ENCODE results near the gene GIT1.

GIT1 gene

DNA sequence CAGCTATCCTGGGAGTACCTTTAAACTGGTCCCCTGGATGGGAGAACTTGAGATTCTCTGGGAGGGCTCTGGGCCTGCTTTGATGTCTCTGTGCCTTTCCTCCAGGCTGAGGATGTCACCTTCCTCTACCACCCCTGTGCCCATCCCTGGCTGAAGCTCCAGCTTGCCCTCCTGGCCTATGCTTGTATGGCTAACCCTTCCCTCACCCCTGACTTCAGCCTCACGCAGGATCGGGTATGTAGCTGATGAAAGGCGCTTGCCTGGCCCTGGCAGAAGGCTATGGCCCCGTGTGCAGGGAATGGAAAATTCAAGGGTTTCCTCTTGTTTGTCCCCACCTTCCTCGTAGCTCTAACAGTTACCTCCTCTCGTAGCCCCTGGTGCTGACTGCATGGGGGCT lies 18.0 kb downstream of the GIT1 start:
- H3K4me3 Mint-ChIP-seq, result no peak overlapping the region
- H3K27ac Mint-ChIP-seq, result no peak overlapping the region
- H3K4me1 Mint-ChIP-seq, result peaks cover 39% of the 10 kb centered on the region
- no peak for ATAC-seq
- DNase-seq, result peak in 1 of 2 donors; percentile 9
- no peaks in the 10 kb centered on the region for H3K9me3 Mint-ChIP-seq
- H3K27me3 Mint-ChIP-seq, result no peaks in the 10 kb centered on the region

DNA sequence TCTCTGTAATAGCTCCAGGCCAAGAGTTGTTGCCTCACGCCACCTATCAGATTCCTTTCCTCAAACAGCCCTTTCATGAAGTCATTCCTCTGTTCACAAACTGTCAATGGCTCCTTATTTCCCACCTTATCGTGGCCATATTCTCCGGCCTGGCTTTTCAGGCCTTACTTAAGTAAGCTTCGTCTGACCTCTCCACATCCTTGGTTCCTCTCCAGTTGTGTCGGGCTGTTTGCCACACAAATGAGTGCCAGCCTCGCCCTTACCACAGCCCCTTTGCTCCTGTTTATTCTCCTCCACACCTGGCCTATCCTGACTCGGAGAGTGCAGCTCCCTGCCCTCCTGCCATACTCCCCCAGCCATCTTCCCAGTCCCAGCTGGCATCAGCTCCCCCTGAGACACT lies 18.9 kb downstream of the GIT1 start:
- H3K27ac Mint-ChIP-seq, result no peak overlapping the region
- ATAC-seq (no peak), DNase-seq (no peak)
- H3K4me1 Mint-ChIP-seq, result peaks cover 45% of the 10 kb centered on the region
- H3K27me3 Mint-ChIP-seq, result no peaks in the 10 kb centered on the region
- H3K9me3 Mint-ChIP-seq, result no peaks in the 10 kb centered on the region
- peak overlapping the region in 1 of 2 donors; percentile 11 for H3K4me3 Mint-ChIP-seq

DNA sequence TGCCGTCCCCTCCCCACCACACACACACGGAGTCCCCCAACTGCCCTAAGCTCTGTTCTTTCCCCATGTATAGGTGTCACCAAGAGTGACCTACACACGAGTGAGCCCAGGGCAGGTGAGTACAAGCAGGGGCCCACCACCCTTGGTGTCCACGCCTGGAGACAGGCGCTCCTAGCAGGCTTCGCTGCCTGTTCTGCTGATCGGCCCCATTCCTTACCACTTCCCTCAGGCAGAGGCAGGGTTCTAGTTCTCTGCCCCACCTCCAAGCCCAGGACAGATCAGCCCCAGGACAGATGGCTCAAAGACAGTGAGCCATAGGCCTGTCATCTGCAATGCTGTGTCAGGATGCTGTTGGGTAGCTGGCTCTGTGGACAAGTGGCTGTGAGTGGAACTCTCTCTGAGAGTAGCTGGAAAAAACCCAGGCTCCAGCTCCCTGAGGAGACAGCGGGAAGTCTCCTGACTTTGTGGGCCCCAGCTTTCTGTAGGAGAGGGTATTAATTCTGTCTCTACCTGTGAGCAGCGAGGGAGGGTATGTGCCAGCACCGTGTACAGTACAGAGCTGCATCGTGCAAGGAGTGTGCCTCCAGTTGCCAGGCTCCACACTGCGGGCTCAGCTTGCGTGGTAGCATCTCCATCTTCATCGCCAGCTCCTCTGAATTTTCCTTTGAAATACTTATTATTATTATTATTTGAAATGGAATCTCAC lies 20.1 kb downstream of the GIT1 start:
- H3K4me1 Mint-ChIP-seq, result peaks cover 40% of the 10 kb centered on the region
- H3K9me3 Mint-ChIP-seq, result no peaks in the 10 kb centered on the region
- no peak for ATAC-seq
- peak overlapping the region in 1 of 2 donors; percentile 60 for H3K27ac Mint-ChIP-seq
- peak in 1 of 2 donors; percentile 40 for DNase-seq
- no peaks in the 10 kb centered on the region for H3K27me3 Mint-ChIP-seq
- peak overlapping the region; percentile 75 to 93 for H3K4me3 Mint-ChIP-seq

DNA sequence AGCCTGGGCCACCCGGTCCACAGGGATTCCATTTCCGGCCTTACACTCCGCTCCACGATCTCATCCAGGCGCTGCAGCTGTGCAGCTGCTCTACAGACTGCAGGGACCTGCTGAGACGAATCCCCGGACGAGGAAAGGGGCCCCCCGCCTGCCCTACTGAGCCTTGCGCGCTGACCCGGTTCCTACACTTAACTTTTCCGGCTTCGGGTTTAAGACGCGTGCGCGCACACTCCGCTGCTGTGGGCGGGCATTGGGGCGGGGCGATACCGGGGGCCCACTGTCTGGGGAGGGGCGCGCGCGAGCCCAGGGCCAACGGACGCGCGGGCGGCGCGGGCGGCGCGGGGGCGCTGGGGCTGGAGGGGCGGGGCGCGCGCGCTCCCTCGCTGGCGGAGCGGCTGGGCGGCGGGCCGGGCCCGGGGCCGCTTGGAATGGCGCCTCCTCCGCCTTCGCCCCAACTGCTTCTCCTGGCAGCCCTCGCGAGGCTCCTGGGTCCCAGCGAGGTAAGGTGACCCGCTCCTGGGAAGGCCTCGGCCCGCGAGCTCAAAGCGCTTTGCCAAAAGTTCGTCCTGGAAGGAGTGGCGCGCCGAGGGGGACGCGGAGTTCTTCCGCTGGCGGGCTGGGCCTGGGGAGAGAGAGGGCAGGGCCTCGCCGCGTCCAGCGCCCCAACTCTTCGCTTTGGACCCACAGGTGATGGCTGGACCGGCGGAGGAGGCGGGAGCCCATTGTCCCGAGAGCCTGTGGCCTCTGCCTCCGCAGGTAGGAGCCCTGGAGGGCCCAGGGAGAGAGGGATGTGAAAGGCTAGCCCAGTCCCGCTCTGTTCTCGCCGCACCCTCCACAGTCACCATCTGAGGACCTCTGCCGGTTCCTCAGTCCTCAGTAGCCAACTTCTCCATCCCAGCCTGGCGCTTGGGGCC lies 20.9 kb downstream of the GIT1 start, which contains the start of gene TP53I13:
Gene TP53I13, plus strand, starts transcription at position 371 of the 914 bp plus-strand sequence. Its CDS starts 58 bp downstream, at position 429.
- DNase-seq (peak; percentile 87), ATAC-seq (peak; percentile 68)
- Mint-ChIP-seq H3K4me1 (peaks cover 39% of the 10 kb centered on the region), H3K4me3 (peak within 1 kb of the TSS; percentile 93 to 95), H3K27ac (peak within 1 kb of the TSS; percentile 84 to 92), H3K9me3 (no peaks in the 10 kb centered on the region), H3K27me3 (no peaks in the 10 kb centered on the region)

DNA sequence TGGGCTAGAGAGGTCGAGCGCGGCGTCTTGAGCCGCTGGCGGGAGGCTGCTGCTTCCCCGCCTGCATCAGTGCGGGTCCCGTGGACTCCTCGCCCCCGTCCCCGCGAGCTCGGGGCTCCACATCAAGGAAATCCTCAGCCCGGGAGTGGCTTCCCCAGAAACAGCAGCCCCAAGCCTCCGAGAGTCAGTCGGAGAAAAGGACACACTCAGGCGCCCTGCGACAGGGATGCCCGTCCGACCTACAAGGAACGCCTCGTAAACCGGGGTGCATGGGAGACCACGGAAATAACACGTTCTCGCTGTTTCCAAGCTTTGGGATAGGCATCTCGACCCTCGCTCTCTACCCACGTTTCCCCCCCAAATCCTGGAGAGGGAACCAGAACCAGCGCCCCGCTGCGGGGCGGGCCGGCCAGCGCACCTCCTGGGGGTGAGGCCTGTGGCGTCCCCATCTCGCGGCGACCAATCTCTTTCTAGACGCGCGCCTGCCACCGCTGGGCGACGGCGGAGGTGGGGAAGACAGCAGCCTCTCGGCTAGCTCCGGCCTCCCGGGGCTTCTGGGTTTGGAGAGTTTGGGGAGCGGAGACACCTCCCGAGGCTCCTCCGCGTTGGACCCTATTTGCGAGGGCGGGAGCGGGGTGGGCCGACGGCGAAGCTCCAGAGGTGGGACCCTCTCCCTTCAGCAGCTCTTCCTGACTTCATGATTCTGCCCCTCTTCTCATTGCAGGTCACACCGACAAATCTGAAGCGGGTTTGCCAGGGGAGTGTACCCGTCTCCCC lies 21.7 kb downstream of the GIT1 start:
- Mint-ChIP-seq H3K27ac (peak overlapping the region; percentile 84 to 92), H3K27me3 (no peaks in the 10 kb centered on the region), H3K4me1 (peaks cover 37% of the 10 kb centered on the region), H3K4me3 (peak overlapping the region; percentile 93 to 95), H3K9me3 (no peaks in the 10 kb centered on the region)
- ATAC-seq (peak; percentile 75), DNase-seq (peak; percentile 89)

DNA sequence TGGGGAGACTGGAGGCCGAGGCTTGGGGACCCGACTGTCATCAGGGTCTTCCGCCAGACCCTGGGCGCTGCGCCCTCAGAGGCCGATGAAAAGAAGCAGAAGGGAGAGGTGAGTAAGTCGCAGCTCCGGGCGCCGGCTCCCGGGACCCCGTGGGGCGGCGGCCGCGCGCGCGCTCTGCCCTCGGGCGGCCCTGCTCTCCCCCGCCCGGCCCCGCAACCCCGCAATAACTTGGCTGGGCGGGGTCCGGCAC lies 22.2 kb downstream of the GIT1 start:
- ATAC-seq, result peak; percentile 25
- H3K4me1 Mint-ChIP-seq, result peaks cover 42% of the 10 kb centered on the region
- no peaks in the 10 kb centered on the region for H3K9me3 Mint-ChIP-seq
- no peak for DNase-seq
- H3K27me3 Mint-ChIP-seq, result no peaks in the 10 kb centered on the region
- peak overlapping the region; percentile 93 to 95 for H3K4me3 Mint-ChIP-seq
- H3K27ac Mint-ChIP-seq, result peak overlapping the region; percentile 76 to 90

DNA sequence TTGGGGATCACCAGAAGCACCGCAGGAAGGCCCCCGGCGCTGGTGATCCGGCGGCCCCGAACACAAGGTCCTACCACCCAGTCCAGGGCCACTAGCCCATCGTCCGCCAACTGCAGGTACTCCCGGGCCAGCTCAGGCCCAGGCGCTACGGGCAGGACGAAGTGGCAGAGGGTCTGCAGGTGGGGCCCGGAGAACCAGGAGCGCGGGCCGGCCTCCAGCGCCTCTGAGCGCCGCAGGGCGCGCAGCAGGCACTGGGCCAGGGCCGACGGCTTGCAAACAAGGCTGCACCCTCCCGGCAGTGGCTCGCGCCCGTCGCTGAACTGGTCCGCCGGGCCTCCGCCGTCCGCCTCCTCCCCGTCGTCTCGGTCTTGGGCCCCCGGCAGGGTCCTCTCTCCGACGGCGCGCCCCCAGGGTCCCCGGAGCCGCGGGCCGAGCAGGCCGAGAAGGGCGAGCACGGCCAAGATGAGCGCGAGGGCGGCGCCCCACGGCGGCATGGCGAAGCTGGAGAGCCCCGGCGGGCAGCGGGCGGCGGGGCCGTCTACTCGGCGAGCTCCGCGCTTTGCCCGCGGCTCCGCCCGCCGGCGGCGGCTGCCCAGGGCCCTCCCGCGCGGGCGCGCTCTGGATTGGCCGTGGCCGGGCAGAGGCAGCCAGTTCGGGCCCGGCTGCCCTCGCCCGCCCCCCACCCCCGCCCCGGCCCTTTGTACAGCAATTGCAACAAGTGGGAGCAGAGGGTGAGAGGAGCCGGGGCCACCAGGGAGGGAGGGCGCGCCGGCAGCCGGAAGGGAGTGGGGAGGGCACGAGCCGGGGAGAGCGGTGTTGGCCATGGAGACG lies 22.8 kb downstream of the GIT1 start, which contains the start of gene ABHD15:
Gene ABHD15, minus strand, starts transcription at position 565 of the 831 bp plus-strand sequence. Its CDS starts 71 bp downstream, at position 494.
- Mint-ChIP-seq H3K27me3 (no peaks in the 10 kb centered on the region), H3K4me1 (peaks cover 47% of the 10 kb centered on the region), H3K27ac (peak within 1 kb of the TSS; percentile 90 to 92), H3K9me3 (no peaks in the 10 kb centered on the region), H3K4me3 (peak within 1 kb of the TSS; percentile 93 to 95)
- DNase-seq (peak; percentile 75 to 85), ATAC-seq (peak; percentile 59)

DNA sequence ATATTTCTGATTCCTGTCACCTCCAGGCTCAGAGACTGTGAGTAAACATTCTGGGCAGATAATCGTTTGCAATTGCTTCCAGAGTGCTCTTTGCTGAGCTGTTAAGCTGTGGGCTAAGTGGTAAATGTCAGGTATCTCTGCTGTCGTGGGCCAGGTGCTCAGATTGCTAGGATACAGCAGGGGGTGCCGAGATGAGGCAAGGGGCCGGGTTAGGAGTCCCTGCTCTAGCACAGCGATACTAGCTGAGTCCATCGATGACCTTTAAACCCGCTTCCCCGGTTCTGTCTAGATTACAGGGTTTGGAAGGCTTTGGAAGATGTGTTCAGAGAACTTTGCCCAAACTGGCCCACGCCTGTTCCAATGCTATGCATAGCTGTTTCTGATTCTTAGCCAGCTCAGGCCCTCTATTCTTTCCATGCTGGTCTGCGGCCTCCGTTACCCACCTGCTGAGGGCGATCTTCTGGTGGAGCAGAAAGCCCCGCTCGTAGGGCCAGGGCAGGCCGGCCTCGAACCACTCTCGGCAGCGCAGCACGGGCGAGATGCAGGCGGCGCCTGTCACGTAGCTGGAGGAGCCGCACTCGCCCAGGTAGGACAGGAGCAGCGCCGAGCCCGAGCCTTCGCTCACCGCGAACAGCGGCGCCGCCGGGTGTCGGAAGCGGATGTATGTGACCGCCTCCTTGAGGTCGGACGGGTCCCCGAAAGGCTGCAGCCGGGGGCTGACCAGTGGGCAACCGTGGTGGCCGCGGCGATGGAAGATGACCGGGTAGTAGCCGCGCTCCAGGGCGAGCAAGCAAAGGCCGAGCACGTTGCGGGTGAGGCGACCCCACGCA lies 23.6 kb downstream of the GIT1 start:
- no peaks in the 10 kb centered on the region for H3K27me3 Mint-ChIP-seq
- H3K27ac Mint-ChIP-seq, result peak overlapping the region; percentile 87 to 89
- H3K4me3 Mint-ChIP-seq, result peak overlapping the region; percentile 93 to 95
- DNase-seq (peak; percentile 69 to 72), ATAC-seq (peak; percentile 35)
- H3K9me3 Mint-ChIP-seq, result no peaks in the 10 kb centered on the region
- H3K4me1 Mint-ChIP-seq, result peaks cover 45% of the 10 kb centered on the region

DNA sequence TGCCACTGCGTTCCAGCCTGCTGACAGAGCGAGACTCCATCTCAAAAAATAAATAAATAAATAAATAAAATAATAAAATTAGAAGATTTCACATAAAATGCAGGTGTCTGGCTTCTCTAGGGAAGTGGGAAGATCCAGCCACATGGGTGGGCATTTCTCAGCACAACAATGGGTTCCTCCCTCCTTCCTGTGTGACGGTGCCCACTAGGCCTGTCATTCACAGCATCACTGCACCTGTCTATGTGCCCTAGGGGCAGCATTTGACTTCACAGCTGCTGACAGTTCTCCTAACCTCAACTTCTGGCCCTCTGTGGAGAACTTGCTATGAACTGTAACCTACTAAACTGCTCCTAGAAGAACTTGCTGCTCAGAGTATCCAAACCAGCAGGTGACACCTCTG lies 25.6 kb downstream of the GIT1 start:
- peaks cover 32% of the 10 kb centered on the region for H3K4me1 Mint-ChIP-seq
- no peak overlapping the region for H3K4me3 Mint-ChIP-seq
- no peak for ATAC-seq
- no peaks in the 10 kb centered on the region for H3K27me3 Mint-ChIP-seq
- H3K27ac Mint-ChIP-seq, result no peak overlapping the region
- DNase-seq, result no peak
- no peaks in the 10 kb centered on the region for H3K9me3 Mint-ChIP-seq

DNA sequence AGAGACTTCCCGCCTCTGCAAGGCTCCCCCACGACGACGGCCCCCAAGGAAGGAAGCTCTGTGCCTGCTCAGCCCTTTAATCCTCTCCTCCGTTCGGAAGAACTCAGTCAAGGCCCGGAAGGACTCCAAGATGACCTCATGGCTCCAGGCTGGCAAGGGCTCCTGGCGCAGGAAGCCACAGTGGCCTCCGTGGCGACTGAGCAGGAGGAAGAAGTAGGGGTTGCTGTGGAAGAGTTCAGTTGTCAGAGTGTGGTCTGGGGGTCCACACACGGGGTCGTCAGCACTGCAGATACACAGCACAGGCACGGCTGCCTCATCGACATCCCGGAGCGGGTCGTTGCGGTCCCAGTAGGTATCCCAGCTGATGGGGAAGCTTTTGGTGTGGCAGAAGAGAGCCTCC lies 26.8 kb downstream of the GIT1 start:
- H3K4me3 Mint-ChIP-seq, result no peak overlapping the region
- no peaks in the 10 kb centered on the region for H3K9me3 Mint-ChIP-seq
- H3K27me3 Mint-ChIP-seq, result no peaks in the 10 kb centered on the region
- H3K4me1 Mint-ChIP-seq, result peaks cover 40% of the 10 kb centered on the region
- ATAC-seq, result no peak
- no peak for DNase-seq
- H3K27ac Mint-ChIP-seq, result no peak overlapping the region

DNA sequence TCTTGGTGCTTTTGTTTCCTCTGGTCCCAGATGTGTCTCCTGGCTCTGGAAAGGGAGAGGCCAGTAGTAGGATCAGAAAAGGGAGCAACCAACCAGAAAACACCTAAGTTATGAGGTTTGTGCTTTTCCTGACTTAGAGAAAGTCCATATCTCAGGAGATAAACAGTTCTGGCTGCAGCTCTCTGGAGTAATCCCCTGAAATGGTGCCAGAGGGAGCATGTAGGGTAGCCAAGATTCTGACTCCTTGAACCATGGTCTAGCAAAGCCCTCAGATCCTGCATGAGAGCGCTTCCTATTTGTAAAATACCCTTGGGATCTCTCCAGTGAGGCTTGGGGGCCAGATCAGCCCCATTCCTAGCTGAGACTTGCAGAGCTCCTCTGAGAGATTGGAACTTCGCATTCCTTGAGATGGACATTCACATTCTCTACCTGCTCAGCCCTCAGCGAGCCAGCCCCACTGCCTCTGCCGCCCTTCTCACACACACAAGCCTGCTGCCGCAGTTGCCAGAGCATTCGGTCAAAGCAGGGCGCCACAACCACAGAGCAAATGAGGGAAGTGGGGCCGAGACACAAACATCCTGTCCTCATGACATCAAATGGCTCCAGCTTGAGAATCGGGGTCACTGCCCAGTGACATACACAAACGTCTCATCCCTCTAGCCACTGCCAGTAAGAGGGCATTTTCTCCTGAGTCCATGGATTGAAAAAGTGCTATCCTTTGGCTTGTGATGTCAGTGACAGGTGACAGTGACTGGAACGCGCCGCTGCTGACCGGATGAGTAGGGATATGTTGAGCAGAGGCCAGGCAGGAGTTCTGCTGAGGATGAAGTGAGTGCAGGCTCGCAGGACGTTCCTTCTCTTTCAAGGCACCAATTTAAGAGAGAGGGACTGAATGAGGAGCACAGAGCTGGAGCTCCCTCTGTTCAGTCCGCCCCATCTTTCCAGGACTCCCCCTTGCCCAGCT lies 27.6 kb downstream of the GIT1 start:
- H3K4me3 Mint-ChIP-seq, result no peak overlapping the region
- H3K4me1 Mint-ChIP-seq, result peaks cover 48% of the 10 kb centered on the region
- no peaks in the 10 kb centered on the region for H3K27me3 Mint-ChIP-seq
- no peak for ATAC-seq
- no peak for DNase-seq
- H3K9me3 Mint-ChIP-seq, result no peaks in the 10 kb centered on the region
- no peak overlapping the region for H3K27ac Mint-ChIP-seq

DNA sequence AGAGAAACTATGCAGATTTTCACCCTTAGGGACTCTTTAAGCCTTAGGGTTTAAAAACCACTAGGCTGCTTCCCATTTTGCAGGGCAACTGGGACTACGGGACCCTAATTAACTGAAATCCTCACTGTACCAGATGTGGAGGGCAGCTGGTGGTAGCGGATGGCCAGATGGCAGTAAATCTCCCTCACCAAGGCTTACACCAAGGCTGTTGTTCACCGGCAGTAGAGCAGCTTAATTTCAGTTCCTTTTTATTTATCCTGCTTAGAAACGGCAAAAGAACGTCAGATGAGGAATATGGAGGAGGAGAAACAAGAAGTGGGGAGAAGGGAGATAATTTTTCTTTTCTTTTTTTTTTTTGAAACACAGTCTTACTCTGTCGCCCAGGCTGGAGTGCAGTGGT lies 29.1 kb downstream of the GIT1 start:
- no peak overlapping the region for H3K4me3 Mint-ChIP-seq
- H3K27ac Mint-ChIP-seq, result no peak overlapping the region
- H3K27me3 Mint-ChIP-seq, result no peaks in the 10 kb centered on the region
- H3K4me1 Mint-ChIP-seq, result peaks cover 43% of the 10 kb centered on the region
- ATAC-seq, result no peak
- H3K9me3 Mint-ChIP-seq, result no peaks in the 10 kb centered on the region
- DNase-seq, result no peak

DNA sequence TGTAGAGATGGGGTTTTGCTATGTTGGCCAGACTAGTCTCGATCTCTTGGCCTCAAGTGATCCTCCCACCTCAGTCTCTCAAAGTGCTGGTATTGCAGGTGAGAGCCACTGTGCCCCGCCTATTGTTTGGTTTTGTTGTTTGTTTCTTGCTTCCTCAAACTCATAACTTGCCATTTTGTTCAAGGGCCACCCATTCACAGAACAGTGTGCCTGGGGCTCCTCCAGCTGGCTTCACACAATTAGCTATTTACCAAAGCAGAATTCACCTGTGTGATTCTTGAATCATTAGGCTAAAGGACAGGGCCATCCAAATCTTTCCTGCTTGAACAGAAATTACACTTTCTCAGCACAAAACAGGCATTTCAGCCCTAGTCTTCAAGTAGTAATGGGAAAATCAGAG lies 29.8 kb downstream of the GIT1 start:
- no peak overlapping the region for H3K4me3 Mint-ChIP-seq
- peaks cover 43% of the 10 kb centered on the region for H3K4me1 Mint-ChIP-seq
- H3K27me3 Mint-ChIP-seq, result no peaks in the 10 kb centered on the region
- no peak for ATAC-seq
- H3K27ac Mint-ChIP-seq, result no peak overlapping the region
- H3K9me3 Mint-ChIP-seq, result no peaks in the 10 kb centered on the region
- DNase-seq, result no peak

Measured in stimulated activated naive CD8-positive, alpha-beta T cell treated with anti-CD3 and anti-CD28 coated beads, Interleukin-15, amount 100 ng/mL, for 72 hours (primary cell).